ENCODE results near the gene C10orf71.

DNA sequence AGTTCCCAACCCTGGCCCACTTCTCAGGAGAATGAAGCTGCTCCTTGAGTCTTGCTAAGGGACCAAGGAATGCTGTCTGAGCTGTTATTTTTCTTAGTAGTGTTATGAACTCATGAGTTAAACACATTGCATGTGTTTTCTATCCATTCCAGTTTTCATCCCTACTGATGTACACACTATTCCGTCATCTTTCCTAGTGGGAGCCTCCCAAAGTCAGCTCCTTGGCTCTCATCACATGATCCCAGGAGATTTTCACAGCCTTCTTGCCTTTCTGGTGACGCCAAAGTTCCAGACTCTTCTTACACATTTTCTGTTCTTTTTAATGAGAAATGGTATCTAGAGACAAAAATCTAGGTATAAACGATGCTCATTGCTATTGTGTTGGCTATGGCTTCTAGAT lies 8.4 kb upstream of the C10orf71 start:
- TF ChIP-seq NRF1 (IDR thresholded peaks at IDR 0.05; ENCODE audit: low read depth, low read length) (no peak), POLR2A (IDR thresholded peaks at IDR 0.05; ENCODE audit: control extremely low read depth in 1 of 2, low read depth in 2 of 2, low read length in 2 of 2) (no peak), CHD2 (IDR thresholded peaks at IDR 0.05; ENCODE audit: low read length) (no peak), JUND (IDR thresholded peaks at IDR 0.05; ENCODE audit: low read length) (no peak), YY1 (IDR thresholded peaks at IDR 0.05; ENCODE audit: low read depth, low read length) (no peak), SRF (IDR thresholded peaks at IDR 0.05; ENCODE audit: low read depth, low read length) (no peak), SAP30 (IDR thresholded peaks at IDR 0.05; ENCODE audit: insufficient read depth, insufficient replicate concordance, low read length) (no peak), EGR1 (IDR thresholded peaks at IDR 0.05; ENCODE audit: borderline replicate concordance, low read depth, low read length) (no peak), RAD21 (IDR thresholded peaks at IDR 0.05 in 1 of 2, conservative IDR thresholded peaks at IDR 0.05 in 1 of 2; ENCODE audit: low read depth in 2 of 2, low read length in 2 of 2) (no peak)
- TF ChIP-seq, protein P1, sequence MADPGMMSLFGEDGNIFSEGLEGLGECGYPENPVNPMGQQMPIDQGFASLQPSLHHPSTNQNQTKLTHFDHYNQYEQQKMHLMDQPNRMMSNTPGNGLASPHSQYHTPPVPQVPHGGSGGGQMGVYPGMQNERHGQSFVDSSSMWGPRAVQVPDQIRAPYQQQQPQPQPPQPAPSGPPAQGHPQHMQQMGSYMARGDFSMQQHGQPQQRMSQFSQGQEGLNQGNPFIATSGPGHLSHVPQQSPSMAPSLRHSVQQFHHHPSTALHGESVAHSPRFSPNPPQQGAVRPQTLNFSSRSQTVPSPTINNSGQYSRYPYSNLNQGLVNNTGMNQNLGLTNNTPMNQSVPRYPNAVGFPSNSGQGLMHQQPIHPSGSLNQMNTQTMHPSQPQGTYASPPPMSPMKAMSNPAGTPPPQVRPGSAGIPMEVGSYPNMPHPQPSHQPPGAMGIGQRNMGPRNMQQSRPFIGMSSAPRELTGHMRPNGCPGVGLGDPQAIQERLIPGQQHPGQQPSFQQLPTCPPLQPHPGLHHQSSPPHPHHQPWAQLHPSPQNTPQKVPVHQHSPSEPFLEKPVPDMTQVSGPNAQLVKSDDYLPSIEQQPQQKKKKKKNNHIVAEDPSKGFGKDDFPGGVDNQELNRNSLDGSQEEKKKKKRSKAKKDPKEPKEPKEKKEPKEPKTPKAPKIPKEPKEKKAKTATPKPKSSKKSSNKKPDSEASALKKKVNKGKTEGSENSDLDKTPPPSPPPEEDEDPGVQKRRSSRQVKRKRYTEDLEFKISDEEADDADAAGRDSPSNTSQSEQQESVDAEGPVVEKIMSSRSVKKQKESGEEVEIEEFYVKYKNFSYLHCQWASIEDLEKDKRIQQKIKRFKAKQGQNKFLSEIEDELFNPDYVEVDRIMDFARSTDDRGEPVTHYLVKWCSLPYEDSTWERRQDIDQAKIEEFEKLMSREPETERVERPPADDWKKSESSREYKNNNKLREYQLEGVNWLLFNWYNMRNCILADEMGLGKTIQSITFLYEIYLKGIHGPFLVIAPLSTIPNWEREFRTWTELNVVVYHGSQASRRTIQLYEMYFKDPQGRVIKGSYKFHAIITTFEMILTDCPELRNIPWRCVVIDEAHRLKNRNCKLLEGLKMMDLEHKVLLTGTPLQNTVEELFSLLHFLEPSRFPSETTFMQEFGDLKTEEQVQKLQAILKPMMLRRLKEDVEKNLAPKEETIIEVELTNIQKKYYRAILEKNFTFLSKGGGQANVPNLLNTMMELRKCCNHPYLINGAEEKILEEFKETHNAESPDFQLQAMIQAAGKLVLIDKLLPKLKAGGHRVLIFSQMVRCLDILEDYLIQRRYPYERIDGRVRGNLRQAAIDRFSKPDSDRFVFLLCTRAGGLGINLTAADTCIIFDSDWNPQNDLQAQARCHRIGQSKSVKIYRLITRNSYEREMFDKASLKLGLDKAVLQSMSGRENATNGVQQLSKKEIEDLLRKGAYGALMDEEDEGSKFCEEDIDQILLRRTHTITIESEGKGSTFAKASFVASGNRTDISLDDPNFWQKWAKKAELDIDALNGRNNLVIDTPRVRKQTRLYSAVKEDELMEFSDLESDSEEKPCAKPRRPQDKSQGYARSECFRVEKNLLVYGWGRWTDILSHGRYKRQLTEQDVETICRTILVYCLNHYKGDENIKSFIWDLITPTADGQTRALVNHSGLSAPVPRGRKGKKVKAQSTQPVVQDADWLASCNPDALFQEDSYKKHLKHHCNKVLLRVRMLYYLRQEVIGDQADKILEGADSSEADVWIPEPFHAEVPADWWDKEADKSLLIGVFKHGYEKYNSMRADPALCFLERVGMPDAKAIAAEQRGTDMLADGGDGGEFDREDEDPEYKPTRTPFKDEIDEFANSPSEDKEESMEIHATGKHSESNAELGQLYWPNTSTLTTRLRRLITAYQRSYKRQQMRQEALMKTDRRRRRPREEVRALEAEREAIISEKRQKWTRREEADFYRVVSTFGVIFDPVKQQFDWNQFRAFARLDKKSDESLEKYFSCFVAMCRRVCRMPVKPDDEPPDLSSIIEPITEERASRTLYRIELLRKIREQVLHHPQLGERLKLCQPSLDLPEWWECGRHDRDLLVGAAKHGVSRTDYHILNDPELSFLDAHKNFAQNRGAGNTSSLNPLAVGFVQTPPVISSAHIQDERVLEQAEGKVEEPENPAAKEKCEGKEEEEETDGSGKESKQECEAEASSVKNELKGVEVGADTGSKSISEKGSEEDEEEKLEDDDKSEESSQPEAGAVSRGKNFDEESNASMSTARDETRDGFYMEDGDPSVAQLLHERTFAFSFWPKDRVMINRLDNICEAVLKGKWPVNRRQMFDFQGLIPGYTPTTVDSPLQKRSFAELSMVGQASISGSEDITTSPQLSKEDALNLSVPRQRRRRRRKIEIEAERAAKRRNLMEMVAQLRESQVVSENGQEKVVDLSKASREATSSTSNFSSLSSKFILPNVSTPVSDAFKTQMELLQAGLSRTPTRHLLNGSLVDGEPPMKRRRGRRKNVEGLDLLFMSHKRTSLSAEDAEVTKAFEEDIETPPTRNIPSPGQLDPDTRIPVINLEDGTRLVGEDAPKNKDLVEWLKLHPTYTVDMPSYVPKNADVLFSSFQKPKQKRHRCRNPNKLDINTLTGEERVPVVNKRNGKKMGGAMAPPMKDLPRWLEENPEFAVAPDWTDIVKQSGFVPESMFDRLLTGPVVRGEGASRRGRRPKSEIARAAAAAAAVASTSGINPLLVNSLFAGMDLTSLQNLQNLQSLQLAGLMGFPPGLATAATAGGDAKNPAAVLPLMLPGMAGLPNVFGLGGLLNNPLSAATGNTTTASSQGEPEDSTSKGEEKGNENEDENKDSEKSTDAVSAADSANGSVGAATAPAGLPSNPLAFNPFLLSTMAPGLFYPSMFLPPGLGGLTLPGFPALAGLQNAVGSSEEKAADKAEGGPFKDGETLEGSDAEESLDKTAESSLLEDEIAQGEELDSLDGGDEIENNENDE (IDR thresholded peaks at IDR 0.05; ENCODE audit: insufficient replicate concordance, low read length): no peak
- TF ChIP-seq, protein P2, sequence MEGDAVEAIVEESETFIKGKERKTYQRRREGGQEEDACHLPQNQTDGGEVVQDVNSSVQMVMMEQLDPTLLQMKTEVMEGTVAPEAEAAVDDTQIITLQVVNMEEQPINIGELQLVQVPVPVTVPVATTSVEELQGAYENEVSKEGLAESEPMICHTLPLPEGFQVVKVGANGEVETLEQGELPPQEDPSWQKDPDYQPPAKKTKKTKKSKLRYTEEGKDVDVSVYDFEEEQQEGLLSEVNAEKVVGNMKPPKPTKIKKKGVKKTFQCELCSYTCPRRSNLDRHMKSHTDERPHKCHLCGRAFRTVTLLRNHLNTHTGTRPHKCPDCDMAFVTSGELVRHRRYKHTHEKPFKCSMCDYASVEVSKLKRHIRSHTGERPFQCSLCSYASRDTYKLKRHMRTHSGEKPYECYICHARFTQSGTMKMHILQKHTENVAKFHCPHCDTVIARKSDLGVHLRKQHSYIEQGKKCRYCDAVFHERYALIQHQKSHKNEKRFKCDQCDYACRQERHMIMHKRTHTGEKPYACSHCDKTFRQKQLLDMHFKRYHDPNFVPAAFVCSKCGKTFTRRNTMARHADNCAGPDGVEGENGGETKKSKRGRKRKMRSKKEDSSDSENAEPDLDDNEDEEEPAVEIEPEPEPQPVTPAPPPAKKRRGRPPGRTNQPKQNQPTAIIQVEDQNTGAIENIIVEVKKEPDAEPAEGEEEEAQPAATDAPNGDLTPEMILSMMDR (IDR thresholded peaks at IDR 0.05; ENCODE audit: control extremely low read depth in 1 of 3, insufficient read depth in 1 of 3, low read depth in 1 of 3, low read length in 3 of 3): no peak
- TF ChIP-seq, protein P3, sequence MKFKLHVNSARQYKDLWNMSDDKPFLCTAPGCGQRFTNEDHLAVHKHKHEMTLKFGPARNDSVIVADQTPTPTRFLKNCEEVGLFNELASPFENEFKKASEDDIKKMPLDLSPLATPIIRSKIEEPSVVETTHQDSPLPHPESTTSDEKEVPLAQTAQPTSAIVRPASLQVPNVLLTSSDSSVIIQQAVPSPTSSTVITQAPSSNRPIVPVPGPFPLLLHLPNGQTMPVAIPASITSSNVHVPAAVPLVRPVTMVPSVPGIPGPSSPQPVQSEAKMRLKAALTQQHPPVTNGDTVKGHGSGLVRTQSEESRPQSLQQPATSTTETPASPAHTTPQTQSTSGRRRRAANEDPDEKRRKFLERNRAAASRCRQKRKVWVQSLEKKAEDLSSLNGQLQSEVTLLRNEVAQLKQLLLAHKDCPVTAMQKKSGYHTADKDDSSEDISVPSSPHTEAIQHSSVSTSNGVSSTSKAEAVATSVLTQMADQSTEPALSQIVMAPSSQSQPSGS (IDR thresholded peaks at IDR 0.05; ENCODE audit: low read length): no peak
